ENCODE measurements around the gene ADAMTS7.
"Not testable (repeated sequence)": the region's sequence is repeated elsewhere in the genome, so short reads cannot be mapped to it uniquely, and the experiment has no call there.

ADAMTS7 gene

GRCh38 chr15:78811124-78811824 is at the start of gene ADAMTS7:
TSS of gene ADAMTS7 (minus strand) at chr15:78811464. CDS start at chr15:78811220, 244 bp downstream.
- H3K9ac ChIP-seq (ENCODE audit: low read depth, low read length) = peak within 1 kb of the TSS; percentile 70
- H3K27me3 ChIP-seq (ENCODE audit: control insufficient read depth, insufficient read depth, low read length) = peaks cover 24% of the 10 kb centered on the region
- peak within 1 kb of the TSS; percentile 75 for H3K4me3 ChIP-seq (ENCODE audit: low read depth, low read length)
- no peaks in the 10 kb centered on the region for H3K36me3 ChIP-seq (ENCODE audit: control insufficient read depth, insufficient read depth, low read length)
- H3K4me1 ChIP-seq (ENCODE audit: control insufficient read depth, insufficient read depth, low read length) = peaks cover 3% of the 10 kb centered on the region
- H3K9me3 ChIP-seq (ENCODE audit: control insufficient read depth, insufficient read depth, low read length) = no peaks in the 10 kb centered on the region

GRCh38 chr15:78859971-78860719 is 48.9 kb upstream of the ADAMTS7 start:
- no peaks in the 10 kb centered on the region for H3K27me3 ChIP-seq (ENCODE audit: control insufficient read depth, insufficient read depth, low read length)
- H3K36me3 ChIP-seq (ENCODE audit: control insufficient read depth, insufficient read depth, low read length) = no peaks in the 10 kb centered on the region
- H3K4me3 ChIP-seq (ENCODE audit: low read depth, low read length) = peak overlapping the region; percentile 53
- no peaks in the 10 kb centered on the region for H3K4me1 ChIP-seq (ENCODE audit: control insufficient read depth, insufficient read depth, low read length)
- H3K9me3 ChIP-seq (ENCODE audit: control insufficient read depth, insufficient read depth, low read length) = no peaks in the 10 kb centered on the region
- peak overlapping the region; percentile 74 for H3K9ac ChIP-seq (ENCODE audit: low read depth, low read length)

GRCh38 chr15:78855746-78856145 is 44.5 kb upstream of the ADAMTS7 start:
- H3K4me1 ChIP-seq (ENCODE audit: control insufficient read depth, insufficient read depth, low read length) = no peaks in the 10 kb centered on the region
- H3K27me3 ChIP-seq (ENCODE audit: control insufficient read depth, insufficient read depth, low read length) = no peaks in the 10 kb centered on the region
- no peak overlapping the region for H3K9ac ChIP-seq (ENCODE audit: low read depth, low read length)
- H3K4me3 ChIP-seq (ENCODE audit: low read depth, low read length) = no peak overlapping the region
- H3K36me3 ChIP-seq (ENCODE audit: control insufficient read depth, insufficient read depth, low read length) = no peaks in the 10 kb centered on the region
- H3K9me3 ChIP-seq (ENCODE audit: control insufficient read depth, insufficient read depth, low read length) = no peaks in the 10 kb centered on the region

- Histone ChIP-seq H3K4me3 (ENCODE audit: low read depth, low read length) (no peak overlapping the region), H3K9ac (ENCODE audit: low read depth, low read length) (no peak overlapping the region), H3K27me3 (ENCODE audit: control insufficient read depth, insufficient read depth, low read length) (no peaks in the 10 kb centered on the region), H3K9me3 (ENCODE audit: control insufficient read depth, insufficient read depth, low read length) (no peaks in the 10 kb centered on the region), H3K36me3 (ENCODE audit: control insufficient read depth, insufficient read depth, low read length) (no peaks in the 10 kb centered on the region), H3K4me1 (ENCODE audit: control insufficient read depth, insufficient read depth, low read length) (no peaks in the 10 kb centered on the region)
Observed at GRCh38 chr15:78854833-78855372, 43.6 kb upstream of the ADAMTS7 start.

- Histone ChIP-seq H3K4me3 (ENCODE audit: low read depth, low read length) (no peak overlapping the region), H3K9ac (ENCODE audit: low read depth, low read length) (no peak overlapping the region), H3K4me1 (ENCODE audit: control insufficient read depth, insufficient read depth, low read length) (no peaks in the 10 kb centered on the region), H3K36me3 (ENCODE audit: control insufficient read depth, insufficient read depth, low read length) (no peaks in the 10 kb centered on the region), H3K27me3 (ENCODE audit: control insufficient read depth, insufficient read depth, low read length) (no peaks in the 10 kb centered on the region), H3K9me3 (ENCODE audit: control insufficient read depth, insufficient read depth, low read length) (no peaks in the 10 kb centered on the region)
Observed at GRCh38 chr15:78853500-78853899, 42.2 kb upstream of the ADAMTS7 start.

- H3K27me3 ChIP-seq (ENCODE audit: control insufficient read depth, insufficient read depth, low read length) = no peaks in the 10 kb centered on the region
- H3K9me3 ChIP-seq (ENCODE audit: control insufficient read depth, insufficient read depth, low read length) = no peaks in the 10 kb centered on the region
- no peak overlapping the region for H3K4me3 ChIP-seq (ENCODE audit: low read depth, low read length)
- no peaks in the 10 kb centered on the region for H3K4me1 ChIP-seq (ENCODE audit: control insufficient read depth, insufficient read depth, low read length)
- no peaks in the 10 kb centered on the region for H3K36me3 ChIP-seq (ENCODE audit: control insufficient read depth, insufficient read depth, low read length)
- H3K9ac ChIP-seq (ENCODE audit: low read depth, low read length) = no peak overlapping the region
Observed at GRCh38 chr15:78850941-78851755, 39.9 kb upstream of the ADAMTS7 start.

- Histone ChIP-seq H3K4me3 (ENCODE audit: low read depth, low read length) (no peak overlapping the region), H3K4me1 (ENCODE audit: control insufficient read depth, insufficient read depth, low read length) (no peaks in the 10 kb centered on the region), H3K9me3 (ENCODE audit: control insufficient read depth, insufficient read depth, low read length) (no peaks in the 10 kb centered on the region), H3K27me3 (ENCODE audit: control insufficient read depth, insufficient read depth, low read length) (no peaks in the 10 kb centered on the region), H3K9ac (ENCODE audit: low read depth, low read length) (no peak overlapping the region), H3K36me3 (ENCODE audit: control insufficient read depth, insufficient read depth, low read length) (no peaks in the 10 kb centered on the region)
Observed at GRCh38 chr15:78850352-78850751, 39.1 kb upstream of the ADAMTS7 start.

GRCh38 chr15:78847387-78847906 is 36.2 kb upstream of the ADAMTS7 start:
- H3K9me3 ChIP-seq (ENCODE audit: control insufficient read depth, insufficient read depth, low read length); H3K9ac ChIP-seq (ENCODE audit: low read depth, low read length); H3K27me3 ChIP-seq (ENCODE audit: control insufficient read depth, insufficient read depth, low read length); H3K4me3 ChIP-seq (ENCODE audit: low read depth, low read length); H3K4me1 ChIP-seq (ENCODE audit: control insufficient read depth, insufficient read depth, low read length); H3K36me3 ChIP-seq (ENCODE audit: control insufficient read depth, insufficient read depth, low read length): not testable (repeated sequence)

- H3K9me3 ChIP-seq (ENCODE audit: control insufficient read depth, insufficient read depth, low read length); H3K4me3 ChIP-seq (ENCODE audit: low read depth, low read length): not testable (repeated sequence)
Observed at GRCh38 chr15:78846906-78847305, 35.6 kb upstream of the ADAMTS7 start.

GRCh38 chr15:78842519-78842918 is 31.3 kb upstream of the ADAMTS7 start:
- Histone ChIP-seq H3K27me3 (ENCODE audit: control insufficient read depth, insufficient read depth, low read length) (no peaks in the 10 kb centered on the region), H3K36me3 (ENCODE audit: control insufficient read depth, insufficient read depth, low read length) (no peaks in the 10 kb centered on the region), H3K9me3 (ENCODE audit: control insufficient read depth, insufficient read depth, low read length) (no peaks in the 10 kb centered on the region), H3K4me3 (ENCODE audit: low read depth, low read length) (no peak overlapping the region), H3K9ac (ENCODE audit: low read depth, low read length) (no peak overlapping the region), H3K4me1 (ENCODE audit: control insufficient read depth, insufficient read depth, low read length) (no peaks in the 10 kb centered on the region)

More at GRCh38 chr15:78846906-78847305, 35.6 kb upstream of the ADAMTS7 start:
- not testable (repeated sequence) for H3K4me1 ChIP-seq (ENCODE audit: control insufficient read depth, insufficient read depth, low read length); H3K36me3 ChIP-seq (ENCODE audit: control insufficient read depth, insufficient read depth, low read length); H3K9ac ChIP-seq (ENCODE audit: low read depth, low read length); H3K27me3 ChIP-seq (ENCODE audit: control insufficient read depth, insufficient read depth, low read length)

- Histone ChIP-seq H3K9me3 (ENCODE audit: control insufficient read depth, insufficient read depth, low read length) (no peaks in the 10 kb centered on the region), H3K9ac (ENCODE audit: low read depth, low read length) (no peak overlapping the region), H3K27me3 (ENCODE audit: control insufficient read depth, insufficient read depth, low read length) (no peaks in the 10 kb centered on the region), H3K4me1 (ENCODE audit: control insufficient read depth, insufficient read depth, low read length) (no peaks in the 10 kb centered on the region), H3K36me3 (ENCODE audit: control insufficient read depth, insufficient read depth, low read length) (no peaks in the 10 kb centered on the region), H3K4me3 (ENCODE audit: low read depth, low read length) (no peak overlapping the region)
Observed at GRCh38 chr15:78841891-78842290, 30.6 kb upstream of the ADAMTS7 start.

All from iPS-15b (cell line).